A549 (cell line): ENCODE data around the gene PLEKHS1.

ENCODE experiments used
- CBX2 ChIP-seq: fragments of 200-600 bp; sonication (generic); IDR thresholded peaks from 2 replicates; pipeline ENCODE4 v1.6.1; 2016; ENCODE audit warnings: low read depth, mild to moderate bottlenecking, borderline replicate concordance
- ESRRA ChIP-seq: fragments of 150-350 bp; IDR thresholded peaks from 2 replicates; pipeline ENCODE4 v1.6.1; 2014; ENCODE audit warnings: mild to moderate bottlenecking, low read length, borderline replicate concordance
- KDM1A ChIP-seq: fragments of 200-600 bp; sonication (generic); IDR thresholded peaks from 2 replicates; pipeline ENCODE4 v1.6.1; 2016; ENCODE audit warnings: low read depth, mild to moderate bottlenecking
- MYC ChIP-seq: IDR thresholded peaks from 2 replicates; pipeline ENCODE4 v1.6.1; 2012; ENCODE audit warnings: mild to moderate bottlenecking, inconsistent platforms, low read length, improper control_type of control experiment, borderline replicate concordance
- PHF8 ChIP-seq: fragments of 200-600 bp; sonication (generic); IDR thresholded peaks from 2 replicates; pipeline ENCODE4 v1.6.1; 2016; ENCODE audit warnings: low read depth, mild to moderate bottlenecking, antibody characterized with exemption, moderate library complexity, borderline replicate concordance
- POLR2A ChIP-seq: IDR thresholded peaks from 2 replicates; pipeline ENCODE4 v1.6.1; 2012; ENCODE audit warnings: mild to moderate bottlenecking, low read length
- POLR2AphosphoS2 ChIP-seq: conservative IDR thresholded peaks from 2 replicates; pipeline ENCODE4 v1.6.1; 2012; ENCODE audit warnings: low read length, improper control_type of control experiment, inconsistent platforms
- TF ChIP-seq, protein P1 (sequence below): fragments of >200 bp; sonication (Bioruptor Twin); formaldehyde crosslinking; IDR thresholded peaks from 3 replicates; pipeline ENCODE4 v1.5.1; 2016
- TF ChIP-seq, protein P2 (sequence below): IDR thresholded peaks from 2 replicates; pipeline ENCODE4 v1.6.1; 2012

DNA sequence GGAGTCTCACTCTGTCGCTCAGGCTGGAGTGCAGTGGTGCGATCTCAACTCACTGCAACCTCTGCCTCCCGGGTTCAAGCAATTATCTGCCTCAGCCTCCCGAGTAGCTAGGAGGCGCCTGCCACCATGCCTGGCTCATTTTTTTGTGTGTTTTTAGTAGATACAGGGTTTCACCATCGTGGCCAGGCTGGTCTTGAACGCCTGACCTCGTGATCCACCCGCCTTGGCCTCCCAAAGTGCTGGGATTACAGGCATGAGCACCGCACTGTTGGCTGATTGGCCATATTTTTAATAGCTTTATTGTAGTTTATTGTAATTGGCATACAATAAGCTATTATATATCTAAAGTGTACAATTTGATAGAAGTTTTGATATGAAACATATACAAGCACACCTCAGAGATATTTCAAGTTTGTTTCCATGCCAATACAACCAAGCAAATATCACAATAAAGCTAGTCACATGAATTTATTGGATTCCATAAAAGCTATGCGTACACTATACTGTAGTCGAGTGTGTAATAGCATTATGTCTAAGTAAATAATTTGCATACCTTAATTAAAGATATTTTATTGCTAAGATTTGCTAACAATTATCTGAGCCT, 5.6 kb downstream of the PLEKHS1 start:
- TF ChIP-seq ESRRA (no peak), MYC (no peak), KDM1A (no peak), PHF8 (no peak), POLR2AphosphoS2 (no peak), CBX2 (no peak), POLR2A (no peak)
- TF ChIP-seq, protein P1, sequence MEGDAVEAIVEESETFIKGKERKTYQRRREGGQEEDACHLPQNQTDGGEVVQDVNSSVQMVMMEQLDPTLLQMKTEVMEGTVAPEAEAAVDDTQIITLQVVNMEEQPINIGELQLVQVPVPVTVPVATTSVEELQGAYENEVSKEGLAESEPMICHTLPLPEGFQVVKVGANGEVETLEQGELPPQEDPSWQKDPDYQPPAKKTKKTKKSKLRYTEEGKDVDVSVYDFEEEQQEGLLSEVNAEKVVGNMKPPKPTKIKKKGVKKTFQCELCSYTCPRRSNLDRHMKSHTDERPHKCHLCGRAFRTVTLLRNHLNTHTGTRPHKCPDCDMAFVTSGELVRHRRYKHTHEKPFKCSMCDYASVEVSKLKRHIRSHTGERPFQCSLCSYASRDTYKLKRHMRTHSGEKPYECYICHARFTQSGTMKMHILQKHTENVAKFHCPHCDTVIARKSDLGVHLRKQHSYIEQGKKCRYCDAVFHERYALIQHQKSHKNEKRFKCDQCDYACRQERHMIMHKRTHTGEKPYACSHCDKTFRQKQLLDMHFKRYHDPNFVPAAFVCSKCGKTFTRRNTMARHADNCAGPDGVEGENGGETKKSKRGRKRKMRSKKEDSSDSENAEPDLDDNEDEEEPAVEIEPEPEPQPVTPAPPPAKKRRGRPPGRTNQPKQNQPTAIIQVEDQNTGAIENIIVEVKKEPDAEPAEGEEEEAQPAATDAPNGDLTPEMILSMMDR: no peak
- TF ChIP-seq, protein P2, sequence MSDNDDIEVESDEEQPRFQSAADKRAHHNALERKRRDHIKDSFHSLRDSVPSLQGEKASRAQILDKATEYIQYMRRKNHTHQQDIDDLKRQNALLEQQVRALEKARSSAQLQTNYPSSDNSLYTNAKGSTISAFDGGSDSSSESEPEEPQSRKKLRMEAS: no peak
